HepG2 (cell line): ENCODE results near the gene HYAL2. TPM values are rescaled to one million over a fixed set of nuclear protein-coding genes. Genes with fewer than 3 reads are reported as not detected.
A peak's percentile ranks its signal among the peaks of the same experiment; 100 is the strongest.

Experiments used
- ARID4A ChIP-seq: sonication (generic); formaldehyde crosslinking; IDR thresholded peaks from 2 replicates; pipeline ENCODE4 v1.5.0; 2020; ENCODE audit warnings: mild to moderate bottlenecking, missing genetic modification reagents, borderline replicate concordance
- ARNT2 ChIP-seq: sonication (generic); formaldehyde crosslinking; IDR thresholded peaks from 2 replicates; pipeline ENCODE4 v1.8.0; 2022; ENCODE audit warnings: mild to moderate bottlenecking, low read depth, missing genetic modification reagents, moderate library complexity
- ELF3 ChIP-seq: IDR thresholded peaks from 2 replicates; pipeline ENCODE4 v1.6.1; 2016; ENCODE audit warnings: missing genetic modification reagents, missing compliant biosample characterization
- FOSL2 ChIP-seq: sonication (generic); formaldehyde crosslinking; IDR thresholded peaks from 2 replicates; pipeline ENCODE4 v1.4.0; 2020; ENCODE audit warnings: missing genetic modification reagents
- FOXM1 ChIP-seq: sonication (generic); formaldehyde crosslinking; IDR thresholded peaks from 2 replicates; pipeline ENCODE4 v1.5.0; 2020; ENCODE audit warnings: missing genetic modification reagents
- FOXO1 ChIP-seq: sonication (generic); formaldehyde crosslinking; IDR thresholded peaks from 2 replicates; pipeline ENCODE4 v1.4.0; 2020; ENCODE audit warnings: missing genetic modification reagents
- HNRNPK ChIP-seq: fragments of 200-400 bp; formaldehyde crosslinking; IDR thresholded peaks from 2 replicates; pipeline ENCODE4 v1.6.1; 2018; ENCODE audit warnings: low read length, low read depth, moderate library complexity, mild to moderate bottlenecking; ENCODE audit not compliant: poor library complexity, severe bottlenecking
- HOXD1 ChIP-seq: sonication (generic); formaldehyde crosslinking; IDR thresholded peaks from 2 replicates; pipeline ENCODE4 v1.5.0; 2020; ENCODE audit warnings: missing genetic modification reagents
- KMT2B ChIP-seq: IDR thresholded peaks from 2 replicates; pipeline ENCODE4 v1.6.1; 2016; ENCODE audit warnings: missing genetic modification reagents, missing compliant biosample characterization
- MEIS2 ChIP-seq: sonication (generic); formaldehyde crosslinking; IDR thresholded peaks from 2 replicates; pipeline ENCODE4 v1.9.0; 2021; ENCODE audit warnings: mild to moderate bottlenecking, missing genetic modification reagents
- MXI1 ChIP-seq: IDR thresholded peaks from 3 replicates; pipeline ENCODE4 v1.6.1; 2012; ENCODE audit warnings: low read depth, low read length, inconsistent platforms, borderline replicate concordance
- PTBP1 ChIP-seq: fragments of 200-400 bp; formaldehyde crosslinking; IDR thresholded peaks from 2 replicates; pipeline ENCODE4 v1.6.1; 2018; ENCODE audit warnings: low read length, low read depth; ENCODE audit not compliant: poor library complexity, severe bottlenecking
- TAF1 ChIP-seq: sonication (generic); formaldehyde crosslinking; IDR thresholded peaks from 2 replicates; pipeline ENCODE4 v1.4.0; 2020; ENCODE audit warnings: missing genetic modification reagents
- ZC3H13 ChIP-seq: sonication (generic); formaldehyde crosslinking; IDR thresholded peaks from 2 replicates; pipeline ENCODE4 v1.8.1; 2023; ENCODE audit warnings: mild to moderate bottlenecking, missing genetic modification reagents, moderate library complexity
- ZNF136 ChIP-seq: sonication (generic); formaldehyde crosslinking; IDR thresholded peaks from 2 replicates; pipeline ENCODE4 v1.8.1; 2022; ENCODE audit warnings: low read depth, mild to moderate bottlenecking, moderate library complexity, missing genetic modification reagents
- ZNF230 ChIP-seq: sonication (generic); formaldehyde crosslinking; IDR thresholded peaks from 2 replicates; pipeline ENCODE4 v1.4.0; 2020; ENCODE audit warnings: mild to moderate bottlenecking, missing genetic modification reagents
- ZNF282 ChIP-seq: fragments of 450-650 bp; IDR thresholded peaks from 2 replicates; pipeline ENCODE4 v1.6.1; 2018; ENCODE audit not compliant: partially characterized antibody
- ZNF292 ChIP-seq: sonication (generic); formaldehyde crosslinking; IDR thresholded peaks from 2 replicates; pipeline ENCODE4 v1.8.1; 2022; ENCODE audit warnings: mild to moderate bottlenecking, low read depth, missing genetic modification reagents, borderline replicate concordance
- ZNF558 ChIP-seq: sonication (generic); formaldehyde crosslinking; IDR thresholded peaks from 2 replicates; pipeline ENCODE4 v1.9.0; 2022; ENCODE audit warnings: mild to moderate bottlenecking, missing genetic modification reagents, borderline replicate concordance
- ZNF605 ChIP-seq: sonication (generic); formaldehyde crosslinking; IDR thresholded peaks from 2 replicates; pipeline ENCODE4 v1.8.0; 2022; ENCODE audit warnings: mild to moderate bottlenecking, missing genetic modification reagents
- ZNF816 ChIP-seq: sonication (generic); formaldehyde crosslinking; IDR thresholded peaks from 2 replicates; pipeline ENCODE4 v1.8.0; 2022; ENCODE audit warnings: missing genetic modification reagents, mild to moderate bottlenecking, borderline replicate concordance
- ZSCAN25 ChIP-seq: sonication (generic); formaldehyde crosslinking; IDR thresholded peaks from 2 replicates; pipeline ENCODE4 v1.8.0; 2022; ENCODE audit warnings: mild to moderate bottlenecking, missing genetic modification reagents
- polyA plus RNA-seq, 8 experiments: library from polyadenylated mRNA; depleted of rRNA in 3 of 8; stranded (reverse) in 7 of 8; unstranded in 1 of 8; fragments of >200 nt; fragmentation: Illumina TruSeq in 4 of 8; extraction: Trizol in 4 of 8; gene quantifications; 2 replicates each; pipeline versions ENCODE4 v1.2.1 to v1.2.3, GENCODE V29; 2011 to 2016; ENCODE audit warnings: low read depth in 4 of 8, missing spikeins in 1 of 8, mixed read lengths in 1 of 8; ENCODE audit not compliant: insufficient read depth in 1 of 8
- total RNA-seq, 5 experiments: library from RNA; depleted of rRNA; stranded (reverse); fragments of >200 nt; fragmentation: Illumina TruSeq; extraction: Trizol; gene quantifications; 2 replicates each; pipeline ENCODE4 v1.2.3, GENCODE V29; 2016; ENCODE audit warnings: low read depth in 1 of 5
- TF ChIP-seq, protein P1 (sequence below): IDR thresholded peaks from 2 replicates; pipeline ENCODE4 v1.6.1; 2018; ENCODE audit warnings: missing genetic modification reagents
- TF ChIP-seq, protein P2 (sequence below): sonication (generic); formaldehyde crosslinking; IDR thresholded peaks from 2 replicates; pipeline ENCODE4 v1.8.1; 2023; ENCODE audit warnings: mild to moderate bottlenecking, missing genetic modification reagents

HYAL2 gene
- total and polyA plus RNA-seq, 2 of the 13 experiments (the other 11 are each of a cell fraction or from before 2014, with no cell fraction given), result 76.2 to 102 TPM

DNA sequence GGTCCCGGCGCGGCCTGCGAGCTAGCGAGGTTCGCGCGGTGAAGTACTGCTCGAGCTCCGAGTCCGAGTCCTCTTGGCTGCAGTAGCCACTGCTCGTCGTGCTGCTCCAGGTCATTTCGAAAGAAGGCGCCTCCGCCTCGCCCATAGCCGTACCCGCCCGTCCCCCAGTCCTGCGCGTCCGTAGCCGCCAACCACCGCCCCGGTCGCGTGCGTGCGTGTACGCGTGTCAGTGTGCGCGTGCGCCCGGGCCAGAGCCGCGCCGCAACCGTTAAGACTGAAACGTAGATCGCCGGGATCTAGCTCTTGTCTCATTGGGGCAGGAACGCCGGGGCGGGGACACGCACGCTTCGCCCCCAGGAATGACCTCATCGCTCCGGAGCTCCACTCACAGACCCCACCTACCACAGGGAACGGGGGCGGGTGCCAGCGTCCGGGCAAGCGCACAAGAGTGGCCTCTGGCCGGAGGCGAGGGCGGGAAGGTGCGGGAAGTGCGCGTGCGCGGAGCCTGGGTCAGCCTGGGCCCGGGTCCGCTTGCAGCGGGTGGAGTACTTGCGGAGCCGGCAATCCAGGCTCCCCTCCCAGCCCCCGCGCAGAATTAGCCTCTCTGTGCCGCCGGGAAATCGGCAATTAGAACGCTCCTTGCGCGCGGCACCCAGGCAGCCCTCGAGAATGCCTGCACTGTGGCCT lies 14.8 kb upstream of the HYAL2 start (continued):
- TF ChIP-seq ARNT2 (CRISPR knock-in tag) (peak; percentile 91), KMT2B (CRISPR knock-in tag) (peak; percentile 7; the same call in 1 of the 2 replicates), HOXD1 (peak; percentile 53; the same call in 1 of the 2 replicates), ZC3H13 (peak; percentile 92), TAF1 (peak; percentile 89), FOXM1 (0 out of 2 replicates have a peak, but pooled peaks have one; percentile 22), ELF3 (CRISPR knock-in tag) (peak; percentile 55), ZNF230 (CRISPR knock-in tag) (peak; percentile 85; the same call in 1 of the 2 replicates), ZNF605 (CRISPR knock-in tag) (peak; percentile 98), FOSL2 (CRISPR knock-in tag) (peak; percentile 68), ZNF816 (no peak), ZNF136 (CRISPR knock-in tag) (peak; percentile 62; the same call in 1 of the 2 replicates), HNRNPK (peak; percentile 27), MXI1 (peak; percentile 92; the same call in 2 of the 3 replicates), PTBP1 (no peak), ZSCAN25 (CRISPR knock-in tag) (peak; percentile 51; the same call in 1 of the 2 replicates), FOXO1 (CRISPR knock-in tag) (peak; percentile 20; the same call in 1 of the 2 replicates), ARID4A (CRISPR knock-in tag) (peak; percentile 99), MEIS2 (CRISPR knock-in tag) (peak; percentile 86; the same call in 1 of the 2 replicates), ZNF292 (CRISPR knock-in tag) (no peak; the same call in 1 of the 2 replicates), ZNF282 (no peak), ZNF558 (CRISPR knock-in tag) (peak; percentile 60; the same call in 1 of the 2 replicates)
- TF ChIP-seq, protein P1, sequence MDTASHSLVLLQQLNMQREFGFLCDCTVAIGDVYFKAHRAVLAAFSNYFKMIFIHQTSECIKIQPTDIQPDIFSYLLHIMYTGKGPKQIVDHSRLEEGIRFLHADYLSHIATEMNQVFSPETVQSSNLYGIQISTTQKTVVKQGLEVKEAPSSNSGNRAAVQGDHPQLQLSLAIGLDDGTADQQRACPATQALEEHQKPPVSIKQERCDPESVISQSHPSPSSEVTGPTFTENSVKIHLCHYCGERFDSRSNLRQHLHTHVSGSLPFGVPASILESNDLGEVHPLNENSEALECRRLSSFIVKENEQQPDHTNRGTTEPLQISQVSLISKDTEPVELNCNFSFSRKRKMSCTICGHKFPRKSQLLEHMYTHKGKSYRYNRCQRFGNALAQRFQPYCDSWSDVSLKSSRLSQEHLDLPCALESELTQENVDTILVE (CRISPR knock-in tag), result peak; percentile 97
- TF ChIP-seq, protein P2, sequence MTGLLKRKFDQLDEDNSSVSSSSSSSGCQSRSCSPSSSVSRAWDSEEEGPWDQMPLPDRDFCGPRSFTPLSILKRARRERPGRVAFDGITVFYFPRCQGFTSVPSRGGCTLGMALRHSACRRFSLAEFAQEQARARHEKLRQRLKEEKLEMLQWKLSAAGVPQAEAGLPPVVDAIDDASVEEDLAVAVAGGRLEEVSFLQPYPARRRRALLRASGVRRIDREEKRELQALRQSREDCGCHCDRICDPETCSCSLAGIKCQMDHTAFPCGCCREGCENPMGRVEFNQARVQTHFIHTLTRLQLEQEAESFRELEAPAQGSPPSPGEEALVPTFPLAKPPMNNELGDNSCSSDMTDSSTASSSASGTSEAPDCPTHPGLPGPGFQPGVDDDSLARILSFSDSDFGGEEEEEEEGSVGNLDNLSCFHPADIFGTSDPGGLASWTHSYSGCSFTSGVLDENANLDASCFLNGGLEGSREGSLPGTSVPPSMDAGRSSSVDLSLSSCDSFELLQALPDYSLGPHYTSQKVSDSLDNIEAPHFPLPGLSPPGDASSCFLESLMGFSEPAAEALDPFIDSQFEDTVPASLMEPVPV (CRISPR knock-in tag), result peak; percentile 84
